Neural cell (in vitro differentiated cells): ENCODE measurements around the gene POLR1A. TPM values are rescaled to one million over a fixed set of nuclear protein-coding genes. Genes with fewer than 3 reads are reported as not detected.

ENCODE experiments used
- H2AFZ ChIP-seq: fragments of 200-600, 300-800 bp; sonication (generic), shearing (Covaris generic); 2 replicates; pipeline ENCODE4 v1.6.0; 2014; ENCODE audit warnings: low read depth, mild to moderate bottlenecking, antibody characterized with exemption, low read length, moderate library complexity
- H3F3A ChIP-seq: fragments of 200-600 bp; shearing (Covaris generic); 2 replicates; pipeline ENCODE4 v1.6.1; 2016; ENCODE audit warnings: mild to moderate bottlenecking, moderate library complexity, mixed read lengths, antibody characterized with exemption, low read length; ENCODE audit not compliant: insufficient read depth, poor library complexity, severe bottlenecking
- H3K27ac ChIP-seq: fragments of 200-600, 300-800 bp; sonication (generic), shearing (Covaris generic); 2 replicates; pipeline ENCODE4 v1.5.1; 2014; ENCODE audit warnings: mild to moderate bottlenecking, low read length, moderate library complexity
- H3K27me3 ChIP-seq: fragments of 300-800, 200-600 bp; sonication (generic), shearing (Covaris generic); 2 replicates; pipeline ENCODE4 v1.6.0; 2014; ENCODE audit warnings: mild to moderate bottlenecking, low read depth, low read length, moderate library complexity; ENCODE audit not compliant: insufficient read depth
- H3K36me3 ChIP-seq: fragments of 300-800, 200-600 bp; sonication (generic), shearing (Covaris generic); 2 replicates; pipeline ENCODE4 v1.5.1; 2014; ENCODE audit warnings: mild to moderate bottlenecking, antibody characterized with exemption, low read length, moderate library complexity; ENCODE audit not compliant: insufficient read depth
- H3K4me2 ChIP-seq: fragments of 300-800, 200-600 bp; sonication (generic), shearing (Covaris generic); 2 replicates; pipeline ENCODE4 v1.6.0; 2014; ENCODE audit warnings: mild to moderate bottlenecking, low read length
- H3K4me3 ChIP-seq: fragments of 300-800, 200-600 bp; sonication (generic), shearing (Covaris generic); 2 replicates; pipeline ENCODE4 v1.5.1; 2014; ENCODE audit warnings: mild to moderate bottlenecking, low read length, moderate library complexity
- H3K79me2 ChIP-seq: fragments of 200-600 bp; shearing (Covaris generic); replicated peaks from 2 replicates; pipeline ENCODE4 v1.6.0; 2014; ENCODE audit warnings: mild to moderate bottlenecking, low read length, moderate library complexity; ENCODE audit not compliant: insufficient read depth
- H3K9ac ChIP-seq: fragments of 300-800, 200-600 bp; sonication (generic), shearing (Covaris generic); 2 replicates; pipeline ENCODE4 v1.6.1; 2016; ENCODE audit warnings: mild to moderate bottlenecking, low read length, mixed read lengths
- H3K9me2 ChIP-seq: fragments of 200-600 bp; shearing (Covaris generic); 2 replicates; pipeline ENCODE4 v1.6.1; 2016; ENCODE audit warnings: mild to moderate bottlenecking, low read length, mixed read lengths; ENCODE audit not compliant: insufficient read depth
- H3K9me3 ChIP-seq: fragments of 200-600, 300-800 bp; sonication (generic), shearing (Covaris generic); 2 replicates; pipeline ENCODE4 v1.6.1; 2016; ENCODE audit warnings: mild to moderate bottlenecking, mixed run types, low read length, moderate library complexity, mixed read lengths
- H4K20me1 ChIP-seq: fragments of 200-600 bp; shearing (Covaris generic); 2 replicates; pipeline ENCODE4 v1.6.1; 2016; ENCODE audit warnings: mild to moderate bottlenecking, mixed run types; ENCODE audit not compliant: insufficient read depth
- EP300 ChIP-seq: fragments of 450-650 bp; conservative IDR thresholded peaks from 2 replicates; pipeline ENCODE4 v1.6.1; 2014; ENCODE audit warnings: antibody characterized with exemption, mild to moderate bottlenecking, moderate library complexity; ENCODE audit not compliant: poor library complexity, severe bottlenecking
- EZH2 ChIP-seq: fragments of 200-600, 300-800 bp; shearing (Covaris generic), sonication (generic); IDR thresholded peaks from 2 replicates; pipeline ENCODE4 v1.6.1; 2014; ENCODE audit warnings: antibody characterized with exemption, low read length, borderline replicate concordance, mild to moderate bottlenecking; ENCODE audit not compliant: insufficient read depth, poor library complexity, severe bottlenecking
- MXI1 ChIP-seq: fragments of 450-650 bp; conservative IDR thresholded peaks from 2 replicates; pipeline ENCODE4 v1.6.1; 2014; ENCODE audit warnings: antibody characterized with exemption, mild to moderate bottlenecking; ENCODE audit not compliant: poor library complexity, severe bottlenecking
- POLR2AphosphoS5 ChIP-seq: IDR thresholded peaks from 2 replicates; pipeline ENCODE4 v1.6.1; 2012
- RAD21 ChIP-seq: fragments of 450-650 bp; conservative IDR thresholded peaks from 2 replicates; pipeline ENCODE4 v1.6.1; 2014; ENCODE audit warnings: antibody characterized with exemption, mild to moderate bottlenecking, moderate library complexity
- SMC3 ChIP-seq: fragments of 450-650 bp; conservative IDR thresholded peaks from 2 replicates; pipeline ENCODE4 v1.6.1; 2014; ENCODE audit warnings: antibody characterized with exemption, mild to moderate bottlenecking, moderate library complexity; ENCODE audit not compliant: poor library complexity
- TAF1 ChIP-seq: IDR thresholded peaks from 2 replicates; pipeline ENCODE4 v1.6.1; 2012; ENCODE audit warnings: low read depth
- polyA plus RNA-seq: library from polyadenylated mRNA; depleted of rRNA; stranded (reverse); fragments of >200 nt; gene quantifications from 2 replicates; pipeline ENCODE4 v1.2.3, GENCODE V29; 2014
- TF ChIP-seq, protein P1 (sequence below): fragments of 450-650 bp; IDR thresholded peaks from 2 replicates; pipeline ENCODE4 v1.5.1; 2014; ENCODE audit warnings: antibody characterized with exemption, mild to moderate bottlenecking, moderate library complexity; ENCODE audit not compliant: poor library complexity, severe bottlenecking
- TF ChIP-seq, protein P2 (sequence below): IDR thresholded peaks from 2 replicates; pipeline ENCODE4 v1.6.1; 2012; ENCODE audit warnings: borderline replicate concordance

POLR1A gene
- polyA plus RNA-seq, 1 donor from 2014 or later: 5.4 TPM

DNA sequence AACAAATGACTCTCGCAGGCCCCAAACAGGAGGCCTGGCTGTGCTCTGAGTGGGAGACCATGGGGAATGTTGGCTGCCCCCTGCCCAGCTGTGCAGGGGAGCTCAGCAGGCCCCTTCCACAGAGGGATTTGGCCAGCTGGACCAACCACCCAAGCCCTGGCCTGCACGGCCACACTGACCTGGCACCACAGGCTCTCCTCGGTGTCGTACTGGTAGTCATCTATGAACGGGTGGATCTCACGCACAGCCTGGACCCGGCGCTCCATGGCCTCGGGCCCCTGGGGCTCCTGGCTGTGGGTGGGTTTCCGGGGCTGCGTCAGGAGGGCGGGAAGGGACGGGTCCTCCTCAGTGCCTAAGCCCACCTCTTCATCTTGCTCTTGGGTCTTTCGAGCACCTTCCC, 74.5 kb downstream of the POLR1A start:
- Histone ChIP-seq H3K9me3 (no peaks in the 10 kb centered on the region), H3K4me2 (no peak overlapping the region), H3K79me2 (no peaks in the 10 kb centered on the region), H3K27me3 (no peaks in the 10 kb centered on the region), H2AFZ (no peak overlapping the region), H3K4me3 (no peak overlapping the region), H3K9me2 (no peaks in the 10 kb centered on the region), H3K36me3 (no peaks in the 10 kb centered on the region), H3K27ac (no peak overlapping the region), H3K9ac (no peak overlapping the region), H4K20me1 (no peaks in the 10 kb centered on the region), H3F3A (no peaks in the 10 kb centered on the region)
- TF ChIP-seq, protein P1, sequence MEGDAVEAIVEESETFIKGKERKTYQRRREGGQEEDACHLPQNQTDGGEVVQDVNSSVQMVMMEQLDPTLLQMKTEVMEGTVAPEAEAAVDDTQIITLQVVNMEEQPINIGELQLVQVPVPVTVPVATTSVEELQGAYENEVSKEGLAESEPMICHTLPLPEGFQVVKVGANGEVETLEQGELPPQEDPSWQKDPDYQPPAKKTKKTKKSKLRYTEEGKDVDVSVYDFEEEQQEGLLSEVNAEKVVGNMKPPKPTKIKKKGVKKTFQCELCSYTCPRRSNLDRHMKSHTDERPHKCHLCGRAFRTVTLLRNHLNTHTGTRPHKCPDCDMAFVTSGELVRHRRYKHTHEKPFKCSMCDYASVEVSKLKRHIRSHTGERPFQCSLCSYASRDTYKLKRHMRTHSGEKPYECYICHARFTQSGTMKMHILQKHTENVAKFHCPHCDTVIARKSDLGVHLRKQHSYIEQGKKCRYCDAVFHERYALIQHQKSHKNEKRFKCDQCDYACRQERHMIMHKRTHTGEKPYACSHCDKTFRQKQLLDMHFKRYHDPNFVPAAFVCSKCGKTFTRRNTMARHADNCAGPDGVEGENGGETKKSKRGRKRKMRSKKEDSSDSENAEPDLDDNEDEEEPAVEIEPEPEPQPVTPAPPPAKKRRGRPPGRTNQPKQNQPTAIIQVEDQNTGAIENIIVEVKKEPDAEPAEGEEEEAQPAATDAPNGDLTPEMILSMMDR: no peak
- TF ChIP-seq SMC3: no peak
- no peak for TF ChIP-seq MXI1
- no peak for TF ChIP-seq EZH2
- no peak for TF ChIP-seq TAF1
- TF ChIP-seq EP300: no peak
- TF ChIP-seq, protein P2, sequence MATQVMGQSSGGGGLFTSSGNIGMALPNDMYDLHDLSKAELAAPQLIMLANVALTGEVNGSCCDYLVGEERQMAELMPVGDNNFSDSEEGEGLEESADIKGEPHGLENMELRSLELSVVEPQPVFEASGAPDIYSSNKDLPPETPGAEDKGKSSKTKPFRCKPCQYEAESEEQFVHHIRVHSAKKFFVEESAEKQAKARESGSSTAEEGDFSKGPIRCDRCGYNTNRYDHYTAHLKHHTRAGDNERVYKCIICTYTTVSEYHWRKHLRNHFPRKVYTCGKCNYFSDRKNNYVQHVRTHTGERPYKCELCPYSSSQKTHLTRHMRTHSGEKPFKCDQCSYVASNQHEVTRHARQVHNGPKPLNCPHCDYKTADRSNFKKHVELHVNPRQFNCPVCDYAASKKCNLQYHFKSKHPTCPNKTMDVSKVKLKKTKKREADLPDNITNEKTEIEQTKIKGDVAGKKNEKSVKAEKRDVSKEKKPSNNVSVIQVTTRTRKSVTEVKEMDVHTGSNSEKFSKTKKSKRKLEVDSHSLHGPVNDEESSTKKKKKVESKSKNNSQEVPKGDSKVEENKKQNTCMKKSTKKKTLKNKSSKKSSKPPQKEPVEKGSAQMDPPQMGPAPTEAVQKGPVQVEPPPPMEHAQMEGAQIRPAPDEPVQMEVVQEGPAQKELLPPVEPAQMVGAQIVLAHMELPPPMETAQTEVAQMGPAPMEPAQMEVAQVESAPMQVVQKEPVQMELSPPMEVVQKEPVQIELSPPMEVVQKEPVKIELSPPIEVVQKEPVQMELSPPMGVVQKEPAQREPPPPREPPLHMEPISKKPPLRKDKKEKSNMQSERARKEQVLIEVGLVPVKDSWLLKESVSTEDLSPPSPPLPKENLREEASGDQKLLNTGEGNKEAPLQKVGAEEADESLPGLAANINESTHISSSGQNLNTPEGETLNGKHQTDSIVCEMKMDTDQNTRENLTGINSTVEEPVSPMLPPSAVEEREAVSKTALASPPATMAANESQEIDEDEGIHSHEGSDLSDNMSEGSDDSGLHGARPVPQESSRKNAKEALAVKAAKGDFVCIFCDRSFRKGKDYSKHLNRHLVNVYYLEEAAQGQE: no peak

DNA sequence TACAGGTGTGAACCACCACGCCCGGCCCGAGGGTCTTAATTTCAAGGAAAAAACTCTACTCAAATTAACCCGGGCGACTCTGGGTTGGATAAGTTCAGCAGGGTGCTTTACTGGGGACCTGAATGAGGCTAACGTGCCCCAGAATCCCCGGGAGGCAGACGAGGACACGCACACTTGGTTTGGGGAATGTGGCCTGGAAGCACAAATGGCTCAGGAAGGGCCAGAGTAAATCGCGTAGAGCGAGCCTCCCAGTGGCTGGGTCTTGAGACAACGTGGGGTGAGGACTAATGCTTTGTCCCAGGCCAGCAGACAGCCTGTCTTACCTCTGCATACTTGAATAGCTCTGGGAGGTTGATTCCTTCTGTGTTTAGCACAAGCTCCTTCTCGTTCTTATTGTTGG, 75.8 kb downstream of the POLR1A start:
- Histone ChIP-seq H3F3A (no peaks in the 10 kb centered on the region), H4K20me1 (no peaks in the 10 kb centered on the region), H3K27ac (no peak overlapping the region), H2AFZ (no peak overlapping the region), H3K9ac (no peak overlapping the region), H3K79me2 (no peaks in the 10 kb centered on the region), H3K9me2 (no peaks in the 10 kb centered on the region), H3K9me3 (no peaks in the 10 kb centered on the region), H3K27me3 (no peaks in the 10 kb centered on the region), H3K4me2 (no peak overlapping the region), H3K36me3 (no peaks in the 10 kb centered on the region), H3K4me3 (no peak overlapping the region)
- no peak for TF ChIP-seq MXI1
- TF ChIP-seq, protein P1: no peak
- TF ChIP-seq EZH2: no peak
- TF ChIP-seq, protein P2: no peak
- TF ChIP-seq POLR2AphosphoS5: no peak
- TF ChIP-seq TAF1: no peak
- no peak for TF ChIP-seq EP300
- no peak for TF ChIP-seq RAD21
